ENCODE results near the gene ZNF655.

The ZNF655 gene

GRCh38 chr7:99624484-99624883 is 66.0 kb downstream of the ZNF655 start:
- DNase-seq (ENCODE audit: low read depth), result no peak
- TF ChIP-seq, protein P1, sequence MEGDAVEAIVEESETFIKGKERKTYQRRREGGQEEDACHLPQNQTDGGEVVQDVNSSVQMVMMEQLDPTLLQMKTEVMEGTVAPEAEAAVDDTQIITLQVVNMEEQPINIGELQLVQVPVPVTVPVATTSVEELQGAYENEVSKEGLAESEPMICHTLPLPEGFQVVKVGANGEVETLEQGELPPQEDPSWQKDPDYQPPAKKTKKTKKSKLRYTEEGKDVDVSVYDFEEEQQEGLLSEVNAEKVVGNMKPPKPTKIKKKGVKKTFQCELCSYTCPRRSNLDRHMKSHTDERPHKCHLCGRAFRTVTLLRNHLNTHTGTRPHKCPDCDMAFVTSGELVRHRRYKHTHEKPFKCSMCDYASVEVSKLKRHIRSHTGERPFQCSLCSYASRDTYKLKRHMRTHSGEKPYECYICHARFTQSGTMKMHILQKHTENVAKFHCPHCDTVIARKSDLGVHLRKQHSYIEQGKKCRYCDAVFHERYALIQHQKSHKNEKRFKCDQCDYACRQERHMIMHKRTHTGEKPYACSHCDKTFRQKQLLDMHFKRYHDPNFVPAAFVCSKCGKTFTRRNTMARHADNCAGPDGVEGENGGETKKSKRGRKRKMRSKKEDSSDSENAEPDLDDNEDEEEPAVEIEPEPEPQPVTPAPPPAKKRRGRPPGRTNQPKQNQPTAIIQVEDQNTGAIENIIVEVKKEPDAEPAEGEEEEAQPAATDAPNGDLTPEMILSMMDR (conservative IDR thresholded peaks at IDR 0.05; ENCODE audit: low read depth, low read length), result no peak
- H3K4me3 ChIP-seq (ENCODE audit: low read depth, low read length), result no peak overlapping the region

- H3K4me3 ChIP-seq (ENCODE audit: low read depth, low read length), result no peak overlapping the region
- no peak for DNase-seq (ENCODE audit: low read depth)
- TF ChIP-seq, protein P1 (conservative IDR thresholded peaks at IDR 0.05; ENCODE audit: low read depth, low read length), result no peak
These were observed 66.9 kb downstream of the ZNF655 start for GRCh38 chr7:99625321-99625720.

GRCh38 chr7:99625961-99626360 is 67.5 kb downstream of the ZNF655 start:
- no peak overlapping the region for H3K4me3 ChIP-seq (ENCODE audit: low read depth, low read length)
- DNase-seq (ENCODE audit: low read depth), result no peak
- TF ChIP-seq, protein P1 (conservative IDR thresholded peaks at IDR 0.05; ENCODE audit: low read depth, low read length), result no peak

Measured in choroid plexus epithelial cell (primary cell).